Occipital lobe (tissue), 2 donors: Measurements from ENCODE around the gene SARNP. TPM values are rescaled to one million over a fixed set of nuclear protein-coding genes. Genes with fewer than 3 reads are reported as not detected.
"Not testable (repeated sequence)": the region's sequence is repeated elsewhere in the genome, so short reads cannot be mapped to it uniquely, and the experiment has no call there.

ENCODE experiments used
- DNase-seq: peaks from one replicate; lab custom pipeline; 2025; lab: John Stamatoyannopoulos, UW
- total RNA-seq: library from RNA; depleted of rRNA; stranded (reverse); fragments of >200 nt; gene quantifications from one replicate; pipeline ENCODE4 v1.2.3, GENCODE V29; 2014

SARNP gene, protein sequence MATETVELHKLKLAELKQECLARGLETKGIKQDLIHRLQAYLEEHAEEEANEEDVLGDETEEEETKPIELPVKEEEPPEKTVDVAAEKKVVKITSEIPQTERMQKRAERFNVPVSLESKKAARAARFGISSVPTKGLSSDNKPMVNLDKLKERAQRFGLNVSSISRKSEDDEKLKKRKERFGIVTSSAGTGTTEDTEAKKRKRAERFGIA
- total RNA-seq: 84.7 TPM

DNA sequence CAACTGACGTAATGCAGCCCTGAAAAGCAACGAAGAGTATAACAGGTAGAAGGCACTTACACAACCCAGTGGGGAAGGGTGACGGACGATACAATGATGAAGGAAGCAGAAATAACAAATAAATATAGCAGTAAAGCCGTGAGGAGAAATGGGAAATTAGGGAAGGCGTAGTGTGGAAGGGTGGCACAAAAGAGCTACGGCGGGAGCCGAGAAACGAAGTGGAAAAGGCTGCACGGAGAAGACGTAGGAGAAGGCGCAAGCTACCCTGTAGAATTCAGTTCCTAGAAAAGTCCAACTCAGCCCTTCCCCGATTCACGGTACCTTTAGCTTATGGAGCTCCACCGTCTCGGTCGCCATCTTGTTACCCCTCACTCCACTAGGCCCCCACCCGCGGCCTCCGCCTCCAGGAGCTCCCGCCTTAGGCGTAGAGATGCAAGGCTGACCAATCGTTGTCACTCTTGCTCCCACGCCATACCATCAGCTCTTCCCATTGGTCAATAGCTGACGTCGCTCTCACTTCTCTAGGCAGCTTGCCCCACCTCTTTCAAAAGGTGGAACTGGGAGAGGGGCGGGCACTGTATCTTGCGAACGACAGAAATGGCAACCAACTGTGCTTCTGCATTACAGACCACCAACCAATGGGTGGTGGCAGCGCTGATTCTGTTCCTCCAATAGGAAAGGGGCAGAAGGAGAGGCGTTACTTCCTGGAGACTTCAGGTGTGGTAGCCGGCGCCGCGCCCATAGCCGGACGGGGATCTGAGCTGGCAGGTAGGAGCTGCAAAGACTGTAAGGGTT lies at the start of gene SARNP, which contains the start of gene ORMDL2:
TSS of gene SARNP (minus strand) at position 380 of the 795 bp plus-strand sequence. CDS start at position 357, 23 bp downstream.
TSS of gene ORMDL2 (plus strand) at position 697 of the 795 bp plus-strand sequence. CDS start 959 bp downstream, outside the sequence.
- peak; percentile 99 for DNase-seq

DNA sequence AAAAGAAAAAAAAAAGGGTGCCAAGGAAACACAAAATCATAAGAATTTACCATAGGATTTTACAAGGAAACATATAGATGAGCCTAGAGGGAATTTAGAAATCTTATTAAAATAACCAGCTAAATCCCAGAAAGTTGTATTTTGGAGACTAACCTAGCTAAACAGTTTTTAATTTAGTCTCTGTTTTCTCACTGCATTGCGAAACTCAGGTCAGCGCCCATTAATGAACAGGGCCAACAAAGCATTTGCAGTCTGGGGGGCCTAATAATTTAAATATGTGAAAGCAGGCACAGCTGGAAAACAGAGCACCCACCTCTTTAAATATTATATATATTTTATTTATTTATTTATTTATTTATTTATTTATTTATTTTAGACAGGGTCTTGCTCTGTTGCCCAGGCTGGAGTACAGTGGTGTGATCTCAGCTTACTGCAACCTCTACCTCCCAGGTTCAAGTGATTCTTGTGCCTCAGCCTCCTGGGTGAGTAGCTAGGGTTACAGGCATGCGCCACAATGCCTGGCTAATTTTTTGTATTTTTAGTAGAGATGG lies 49.0 kb upstream of the SARNP start:
- not testable (repeated sequence) for DNase-seq

GRCh38 chr12:55865327-55865726 lies 47.8 kb upstream of the SARNP start:
- no peak for DNase-seq

GRCh38 chr12:55862931-55863330 lies 45.4 kb upstream of the SARNP start:
- not testable (repeated sequence) for DNase-seq

DNA sequence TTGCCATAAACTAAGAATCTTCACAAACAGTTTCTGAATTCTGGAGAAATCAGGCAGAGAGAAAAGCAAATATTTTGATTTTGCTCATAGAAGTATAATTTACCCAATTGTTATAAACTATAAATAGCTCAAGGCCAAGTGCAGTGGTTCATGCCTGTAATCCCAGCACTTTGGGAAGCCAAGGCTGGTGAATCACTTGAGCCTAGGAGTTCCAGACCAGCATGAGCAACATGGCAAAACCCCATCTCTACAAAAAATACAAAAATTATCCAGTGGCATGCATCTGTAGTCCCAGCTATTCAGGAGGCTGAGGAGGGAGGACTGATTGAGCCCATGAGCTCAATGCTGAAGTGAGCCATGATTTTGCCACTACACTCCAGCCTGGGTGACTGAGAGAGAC lies 44.8 kb upstream of the SARNP start:
- DNase-seq: no peak

DNA sequence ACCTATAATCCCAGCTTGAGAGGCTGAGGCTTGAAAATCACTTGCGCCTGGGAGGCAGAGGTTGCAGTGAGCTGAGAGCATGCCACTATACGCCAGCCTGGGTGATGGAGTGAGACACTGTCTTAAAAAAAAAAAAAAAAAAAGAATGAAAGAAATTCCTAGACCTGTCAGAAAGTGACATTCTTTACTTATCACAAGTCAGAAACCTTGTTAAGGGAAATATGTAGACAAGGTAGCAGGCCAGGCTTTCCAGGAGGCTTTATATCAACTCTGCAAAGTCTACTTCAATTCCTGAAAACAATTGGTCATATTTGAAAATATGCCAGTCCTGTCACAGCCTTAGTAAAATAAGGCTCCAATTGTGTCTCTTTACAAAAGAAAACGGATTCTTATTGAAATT lies 44.3 kb upstream of the SARNP start:
- no peak for DNase-seq

DNA sequence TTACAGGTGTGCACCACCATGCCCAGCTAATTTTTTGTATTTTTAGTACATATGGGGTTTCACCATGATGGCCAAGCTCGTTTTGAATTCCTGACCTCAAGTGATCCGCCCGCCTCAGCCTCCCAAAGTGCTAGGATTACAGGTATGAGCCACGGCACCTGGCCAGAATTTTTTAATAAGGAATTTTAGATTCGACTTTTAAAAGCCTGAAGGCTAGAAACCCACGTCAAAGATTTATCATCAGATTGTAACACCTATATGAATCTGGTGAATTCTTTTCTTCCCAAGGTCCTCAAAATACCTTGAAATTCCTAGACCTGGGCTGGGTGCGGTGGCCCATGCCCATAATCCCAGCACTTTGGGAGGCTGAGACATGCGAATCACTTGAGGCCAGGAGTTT lies 43.9 kb upstream of the SARNP start:
- no peak for DNase-seq

DNA sequence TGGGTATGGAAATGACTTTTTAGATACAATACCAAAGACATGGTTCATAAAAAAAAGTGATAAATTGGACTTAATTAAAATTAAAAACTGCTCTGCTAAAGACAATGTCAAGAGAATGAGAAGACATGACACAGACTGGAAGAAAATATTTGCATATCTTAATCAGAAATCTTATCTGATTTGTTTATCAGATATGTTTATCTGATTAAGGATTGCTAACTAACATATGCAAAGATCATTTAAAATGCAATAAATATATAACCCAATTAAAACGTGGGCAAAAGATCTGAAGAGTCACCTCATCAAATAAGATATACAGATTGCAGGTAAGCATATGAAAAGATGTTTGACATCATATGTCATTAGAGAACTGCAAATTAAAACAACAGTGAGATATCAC lies 35.2 kb upstream of the SARNP start:
- no peak for DNase-seq

GRCh38 chr12:55850893-55851292 lies 33.4 kb upstream of the SARNP start:
- no peak for DNase-seq

DNA sequence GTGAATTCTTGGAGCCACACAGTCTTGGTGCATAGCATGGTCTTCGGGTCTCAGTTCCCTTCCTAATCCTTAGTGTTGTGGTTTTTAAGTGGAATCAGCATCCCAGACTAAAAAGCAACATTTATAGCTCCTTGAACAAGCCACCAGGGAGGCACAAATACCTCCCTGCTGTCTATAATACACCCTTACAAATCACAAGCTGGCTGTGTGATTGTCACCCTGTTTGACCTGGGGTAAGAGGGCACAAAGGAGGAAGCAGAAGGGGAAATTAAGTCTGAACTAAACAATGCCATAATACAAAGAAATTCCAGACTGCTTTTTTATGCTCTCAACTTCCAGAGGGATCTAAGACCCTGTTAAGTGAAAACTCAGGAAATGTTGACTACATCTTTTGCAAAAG lies 32.9 kb upstream of the SARNP start:
- no peak for DNase-seq

DNA sequence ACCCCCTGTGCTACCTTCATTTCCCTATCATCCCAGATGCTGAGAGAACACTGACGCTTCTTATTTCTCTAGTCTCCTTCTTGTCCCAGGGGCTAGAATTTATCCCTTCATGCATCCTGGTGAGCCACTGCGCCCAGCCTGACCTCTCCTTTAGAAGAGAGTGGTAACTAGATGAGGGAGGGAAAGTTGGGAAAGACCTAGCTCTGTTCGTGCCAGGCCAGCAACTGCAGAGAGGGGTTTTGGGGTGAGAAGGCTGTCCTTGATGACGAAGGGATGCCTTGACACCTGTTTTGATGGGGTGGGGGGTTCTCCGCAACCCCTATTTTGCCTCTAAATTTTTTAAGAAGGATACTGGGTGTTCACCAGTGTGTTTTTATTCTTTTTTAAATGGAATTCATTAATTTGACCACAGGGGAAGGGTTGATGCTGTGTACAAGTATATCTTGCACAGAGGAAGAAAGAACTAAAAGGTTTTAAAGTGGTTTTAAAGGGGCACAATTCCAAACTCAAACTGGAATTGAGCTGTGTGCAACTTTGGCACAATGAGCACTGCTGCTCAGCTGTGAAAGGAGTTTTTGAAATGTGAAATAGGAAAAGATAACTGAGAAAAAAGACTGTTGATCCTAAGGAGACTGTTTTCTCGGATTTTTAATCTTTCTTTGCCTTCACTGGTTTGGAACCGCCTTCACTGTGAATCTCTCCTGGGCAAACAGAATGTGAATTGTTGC lies 32.3 kb upstream of the SARNP start:
- no peak for DNase-seq

- peak; percentile 39 for DNase-seq
Measured at GRCh38 chr12:55847603-55848291, 30.2 kb upstream of the SARNP start.

GRCh38 chr12:55847033-55847432 lies 29.5 kb upstream of the SARNP start:
- no peak for DNase-seq

DNA sequence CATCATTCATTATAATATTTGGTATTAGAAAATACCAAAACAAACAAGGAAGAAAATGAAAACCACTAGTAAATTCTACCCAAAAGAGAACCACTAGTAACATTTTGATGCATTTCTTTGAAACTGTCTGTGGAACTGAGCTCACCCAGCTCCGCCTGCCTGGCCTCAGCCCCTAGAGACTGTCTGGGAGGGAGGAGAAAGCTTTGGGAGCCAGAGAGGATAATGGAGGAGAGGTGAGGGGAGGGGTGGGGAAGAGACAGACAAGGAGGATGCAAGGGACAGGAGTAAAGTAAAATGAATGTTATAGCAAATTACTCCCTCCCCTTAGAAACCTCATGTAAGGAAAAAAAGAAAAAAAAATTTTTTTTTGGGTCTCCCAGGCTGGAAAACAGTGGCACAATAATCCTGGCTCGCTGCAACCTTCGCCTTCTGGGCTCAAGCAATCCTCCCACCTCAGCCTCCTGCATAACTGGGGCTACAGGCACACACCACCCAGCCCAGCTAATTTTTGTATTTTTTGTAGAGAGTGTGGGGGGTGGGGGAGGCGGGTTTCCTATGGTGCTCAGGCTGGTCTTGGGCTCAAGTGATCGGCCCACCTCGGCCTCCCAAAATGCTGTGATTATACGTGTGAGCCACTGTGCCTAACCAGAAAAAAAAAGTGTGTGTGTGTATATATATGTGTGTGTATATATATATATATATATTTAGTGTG lies 28.4 kb upstream of the SARNP start:
- no peak for DNase-seq

GRCh38 chr12:55845361-55845760 lies 27.8 kb upstream of the SARNP start:
- no peak for DNase-seq

GRCh38 chr12:55844961-55845360 lies 27.4 kb upstream of the SARNP start:
- DNase-seq: no peak

GRCh38 chr12:55843431-55843830 lies 25.9 kb upstream of the SARNP start:
- no peak for DNase-seq

DNA sequence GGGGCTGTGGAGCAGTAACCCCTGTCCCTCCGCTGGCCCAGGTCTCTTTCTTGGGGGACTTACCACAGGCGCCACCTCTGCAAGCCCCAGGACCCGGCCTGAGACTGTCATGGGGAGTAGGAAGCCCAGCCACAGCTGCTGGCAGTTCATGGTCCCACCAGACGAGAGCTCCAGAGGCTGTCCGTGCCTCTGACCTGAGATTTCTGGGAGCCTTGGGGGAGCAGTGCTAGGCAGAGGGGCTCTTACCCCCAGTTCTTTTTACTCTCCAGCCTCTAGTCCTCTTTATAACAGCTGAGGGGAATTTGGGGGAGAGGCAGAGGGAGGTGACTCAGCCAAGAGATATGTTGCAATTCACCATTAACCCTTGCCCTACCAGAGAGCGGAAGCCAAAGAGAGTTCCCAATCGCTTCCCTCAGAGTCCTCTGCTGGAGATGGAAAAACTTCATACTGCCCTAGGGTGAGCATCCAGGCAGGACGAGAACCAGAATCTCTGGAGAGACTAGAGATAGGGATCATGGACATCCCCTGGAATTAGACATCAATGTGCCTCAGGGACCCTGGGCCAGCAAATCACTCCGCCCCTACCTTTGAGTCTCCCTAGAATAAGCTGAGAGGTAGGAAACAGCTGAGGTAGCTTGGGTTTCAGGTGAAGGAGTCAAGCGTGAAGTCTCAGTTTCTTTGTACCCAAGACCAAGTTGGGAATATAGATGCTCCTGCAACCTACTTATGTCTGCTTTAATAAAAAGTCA lies 25.3 kb upstream of the SARNP start, which contains the start of gene MMP19:
TSS of gene MMP19 (minus strand) at position 256 of the 749 bp plus-strand sequence. CDS start at position 150, 106 bp downstream.
- DNase-seq: no peak

GRCh38 chr12:55840581-55841351 lies 23.2 kb upstream of the SARNP start:
- DNase-seq: no peak
